SW480 (cell line): ENCODE measurements around the gene KPNA6.

Source experiments
- DNase-seq: peaks from one replicate; pipeline ENCODE4 v3.0.0-alpha.2; 2016; ENCODE audit warnings: low spot score

KPNA6 gene

DNA sequence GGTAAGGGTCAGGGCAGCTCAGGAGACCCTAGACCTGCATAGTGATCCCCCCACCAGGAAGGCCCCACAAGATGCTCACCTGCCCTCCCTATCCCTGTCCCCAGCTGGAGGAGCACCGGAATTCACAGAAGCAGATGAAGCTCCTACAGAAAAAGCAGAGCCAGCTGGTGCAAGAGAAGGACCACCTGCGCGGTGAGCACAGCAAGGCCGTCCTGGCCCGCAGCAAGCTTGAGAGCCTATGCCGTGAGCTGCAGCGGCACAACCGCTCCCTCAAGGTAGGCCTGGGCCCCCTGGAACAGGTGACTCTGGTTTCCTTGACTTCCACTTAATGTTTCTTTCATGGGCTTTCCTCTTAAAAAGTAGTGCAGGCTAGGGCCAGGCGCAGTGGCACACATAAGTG, 80.0 kb downstream of the KPNA6 start:
- DNase-seq = no peak

DNA sequence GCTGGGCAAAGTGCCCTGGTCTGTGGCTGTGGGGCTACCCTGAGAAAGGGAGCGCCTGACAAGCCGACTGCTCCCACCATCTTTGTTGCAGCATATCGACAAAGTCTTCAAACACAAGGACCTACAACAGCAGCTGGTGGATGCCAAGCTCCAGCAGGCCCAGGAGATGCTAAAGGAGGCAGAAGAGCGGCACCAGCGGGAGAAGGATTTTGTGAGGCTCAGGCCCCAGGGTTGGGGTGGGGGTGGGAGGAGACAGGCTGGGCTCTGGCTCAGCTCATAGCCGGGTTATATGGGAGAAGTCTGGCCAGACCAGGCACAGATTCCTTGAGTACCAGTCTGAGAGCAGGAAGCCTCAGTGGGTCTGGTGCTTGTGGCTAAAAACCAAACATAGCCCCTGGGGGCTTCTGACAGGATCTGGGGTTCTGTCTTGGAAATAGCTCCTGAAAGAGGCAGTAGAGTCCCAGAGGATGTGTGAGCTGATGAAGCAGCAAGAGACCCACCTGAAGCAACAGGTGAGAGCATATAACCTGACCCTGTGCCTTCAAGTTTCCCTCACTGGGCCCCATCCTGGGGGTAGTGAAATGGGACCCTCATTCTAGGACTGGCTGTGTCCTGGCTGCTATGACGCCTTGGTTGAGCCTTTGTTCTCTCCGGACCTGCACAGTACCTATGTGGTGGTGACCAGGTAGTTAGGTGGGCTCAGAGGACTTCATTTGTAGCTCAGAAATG, 84.5 kb downstream of the KPNA6 start:
- DNase-seq = no peak

DNA sequence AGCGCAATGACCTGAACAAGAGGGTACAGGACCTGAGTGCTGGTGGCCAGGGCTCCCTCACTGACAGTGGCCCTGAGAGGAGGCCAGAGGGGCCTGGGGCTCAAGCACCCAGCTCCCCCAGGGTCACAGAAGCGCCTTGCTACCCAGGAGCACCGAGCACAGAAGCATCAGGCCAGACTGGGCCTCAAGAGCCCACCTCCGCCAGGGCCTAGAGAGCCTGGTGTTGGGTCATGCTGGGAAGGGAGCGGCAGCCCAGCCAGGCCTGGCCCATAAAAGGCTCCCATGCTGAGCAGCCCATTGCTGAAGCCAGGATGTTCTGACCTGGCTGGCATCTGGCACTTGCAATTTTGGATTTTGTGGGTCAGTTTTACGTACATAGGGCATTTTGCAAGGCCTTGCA, 87.1 kb downstream of the KPNA6 start:
- no peak for DNase-seq

DNA sequence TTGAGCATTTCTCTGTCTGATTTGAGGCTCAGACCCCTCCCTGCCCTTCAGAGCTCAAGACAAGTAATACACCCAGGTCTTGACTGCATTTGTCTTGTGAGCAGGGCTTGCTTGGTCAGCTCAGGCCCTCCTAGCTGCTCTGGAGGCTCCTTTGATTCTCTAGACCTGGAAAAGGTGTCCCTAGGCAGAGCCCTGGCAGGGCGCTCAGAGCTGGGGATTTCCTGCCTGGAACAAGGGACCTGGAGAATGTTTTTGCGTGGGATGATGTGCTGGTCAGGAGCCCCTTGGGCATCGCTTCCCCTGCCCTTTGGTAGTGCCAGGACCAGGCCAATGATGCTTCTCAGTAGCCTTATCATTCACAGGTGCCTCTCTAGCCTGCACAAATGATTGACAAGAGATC, 87.7 kb downstream of the KPNA6 start:
- no peak for DNase-seq

DNA sequence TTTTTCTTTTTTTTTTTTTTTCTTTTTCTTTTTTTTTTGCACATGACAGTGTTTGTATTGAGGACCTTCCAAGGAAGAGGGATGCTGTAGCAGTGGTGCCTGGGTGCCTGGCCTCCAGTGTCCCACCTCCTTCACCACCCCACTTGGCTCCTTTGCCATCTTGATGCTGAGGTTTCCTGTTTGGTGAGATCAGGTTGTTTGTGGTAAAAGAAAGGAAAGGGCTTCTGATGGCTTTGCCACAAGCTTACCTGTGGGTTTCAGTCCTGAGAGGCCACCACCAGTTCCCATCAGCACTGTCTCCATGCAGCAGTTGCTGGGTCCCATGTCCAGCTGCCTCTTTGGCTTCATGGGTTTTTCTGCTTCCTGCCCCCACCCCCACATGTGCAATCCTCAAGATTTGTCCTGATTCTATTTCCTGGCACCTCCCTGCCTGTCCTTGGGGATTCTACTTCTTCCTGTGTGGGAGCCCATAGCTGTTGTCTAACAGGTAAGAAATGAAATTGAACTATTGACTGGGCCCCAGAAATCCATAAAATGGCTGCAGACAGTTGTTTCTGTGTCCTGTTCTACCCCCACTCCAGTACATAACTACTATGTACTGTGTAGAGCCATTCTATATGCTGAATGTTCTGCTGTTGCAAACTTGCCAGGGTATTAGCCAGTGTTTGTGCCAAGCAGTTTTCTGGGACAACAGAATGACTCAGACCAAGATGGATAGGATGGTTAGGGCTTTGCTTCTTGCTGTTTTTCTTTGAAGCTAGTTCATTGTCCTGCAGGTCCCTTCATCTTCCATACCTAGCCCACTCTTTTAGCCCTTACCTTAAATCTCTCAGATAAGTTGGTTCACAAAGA, 88.3 kb downstream of the KPNA6 start:
- no peak for DNase-seq

DNA sequence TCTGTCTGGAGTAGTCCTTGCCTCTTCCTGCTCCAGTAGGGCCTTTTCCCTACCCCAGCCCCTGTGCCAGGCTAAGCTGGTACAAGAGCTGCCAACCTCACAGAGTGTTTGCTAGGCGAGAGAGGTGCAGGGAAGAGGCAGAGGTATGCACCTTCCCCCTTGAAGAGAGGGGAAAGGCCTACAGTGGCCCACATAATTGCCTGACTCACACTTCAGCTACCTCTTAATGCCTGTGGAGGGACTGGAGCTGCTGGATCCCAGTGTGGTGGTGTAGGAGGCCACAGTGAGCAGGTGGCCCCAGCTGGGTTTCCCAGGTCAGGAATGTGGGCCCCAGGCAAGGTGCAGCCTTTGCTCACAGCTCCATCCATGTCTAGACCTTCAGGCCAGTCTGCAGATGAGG, 89.2 kb downstream of the KPNA6 start:
- DNase-seq = no peak

DNA sequence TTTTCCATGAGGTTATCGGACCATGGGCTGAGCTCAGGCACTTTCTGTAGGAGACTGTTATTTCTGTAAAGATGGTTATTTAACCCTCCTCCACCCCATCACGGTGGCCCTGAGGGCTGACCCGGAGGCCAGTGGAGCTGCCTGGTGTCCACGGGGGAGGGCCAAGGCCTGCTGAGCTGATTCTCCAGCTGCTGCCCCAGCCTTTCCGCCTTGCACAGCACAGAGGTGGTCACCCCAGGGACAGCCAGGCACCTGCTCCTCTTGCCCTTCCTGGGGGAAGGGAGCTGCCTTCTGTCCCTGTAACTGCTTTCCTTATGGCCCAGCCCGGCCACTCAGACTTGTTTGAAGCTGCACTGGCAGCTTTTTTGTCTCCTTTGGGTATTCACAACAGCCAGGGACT, 90.0 kb downstream of the KPNA6 start:
- DNase-seq = no peak

DNA sequence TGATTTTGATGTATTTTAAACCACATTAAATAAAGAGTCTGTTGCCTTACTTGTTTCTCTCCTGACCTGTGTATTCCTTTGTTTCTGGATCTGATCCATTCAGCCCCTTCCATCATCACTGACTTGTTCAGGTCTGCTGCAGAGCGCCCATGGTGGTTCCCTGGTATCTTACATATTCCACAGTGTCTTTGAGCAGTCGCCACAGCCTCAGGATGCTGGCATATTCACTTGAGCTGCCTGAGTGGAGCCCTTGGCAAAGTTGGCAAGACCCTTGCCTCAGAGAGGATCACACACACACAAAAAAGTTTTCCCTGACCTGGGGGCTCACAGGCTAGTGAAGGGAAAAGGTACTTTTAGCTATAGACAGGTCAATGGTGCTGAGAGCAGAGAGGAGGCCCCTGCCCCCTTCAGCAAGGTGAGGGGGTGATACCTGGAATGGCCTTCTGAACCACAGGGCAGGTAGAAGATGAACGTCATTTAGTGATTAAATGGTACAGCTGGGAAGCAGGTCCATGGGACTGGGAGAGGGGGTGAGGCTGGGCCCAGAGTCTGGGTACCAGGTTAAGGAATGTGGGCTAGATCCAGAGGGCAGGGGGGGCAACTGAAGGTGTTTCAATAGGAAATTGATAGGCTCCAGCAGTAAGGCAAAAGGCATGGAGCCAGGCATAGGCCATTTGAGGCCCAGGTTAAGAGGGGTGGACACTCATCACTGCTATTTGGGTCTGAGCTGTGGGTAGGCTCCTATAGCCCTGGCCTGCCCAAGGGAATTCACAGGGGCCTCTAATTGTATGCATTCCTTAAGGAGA, 90.6 kb downstream of the KPNA6 start:
- no peak for DNase-seq

DNA sequence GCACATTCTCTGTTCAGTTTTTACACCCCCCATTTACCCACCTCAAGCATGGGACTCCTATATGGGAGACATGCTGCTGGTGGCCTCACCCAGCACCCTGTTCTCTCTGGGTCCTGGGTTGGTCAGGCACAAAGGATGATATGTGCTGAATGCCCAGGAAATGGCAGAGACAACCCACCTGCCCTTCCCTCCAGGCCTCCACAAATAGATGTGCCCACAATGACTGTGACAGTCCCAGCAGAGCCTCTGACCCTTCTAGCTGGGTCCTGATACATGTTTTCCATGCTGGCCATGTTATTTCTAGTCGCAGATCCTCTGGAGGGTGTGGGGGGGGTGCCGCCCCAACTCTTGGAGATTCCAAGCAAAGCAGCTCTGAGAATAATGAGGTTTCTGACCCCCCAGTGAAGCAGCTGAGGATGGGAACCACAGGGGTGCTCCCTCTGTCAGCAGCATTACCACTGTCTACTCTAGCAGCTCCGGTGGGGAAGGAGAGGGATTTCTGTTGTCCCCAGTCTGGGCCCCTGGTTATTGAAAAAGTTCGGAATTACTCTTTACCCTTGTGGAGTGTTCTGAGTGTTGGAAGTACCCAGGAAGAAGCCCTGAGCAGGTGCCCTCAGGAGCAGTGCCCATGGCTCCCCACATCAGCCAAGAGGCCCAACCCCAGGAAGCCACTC, 91.3 kb downstream of the KPNA6 start:
- DNase-seq = no peak

DNA sequence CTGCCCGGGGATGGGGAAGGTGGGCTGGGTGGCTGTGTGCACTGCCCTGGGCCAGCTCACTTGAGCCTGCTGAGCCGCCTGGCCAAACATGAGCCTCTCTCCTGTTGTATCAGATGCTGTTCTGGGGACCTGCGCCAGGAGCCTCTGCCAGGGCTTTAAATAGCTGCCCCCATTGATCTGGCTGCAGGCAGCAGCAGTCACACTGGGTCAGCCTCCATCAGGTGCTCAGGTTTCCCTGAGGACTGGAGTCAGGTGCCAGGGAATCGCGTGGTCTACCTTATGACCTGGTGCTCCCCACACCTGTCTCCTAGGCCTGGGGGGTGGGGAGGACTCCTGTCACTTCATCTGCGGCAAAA, 91.8 kb downstream of the KPNA6 start:
- no peak for DNase-seq

DNA sequence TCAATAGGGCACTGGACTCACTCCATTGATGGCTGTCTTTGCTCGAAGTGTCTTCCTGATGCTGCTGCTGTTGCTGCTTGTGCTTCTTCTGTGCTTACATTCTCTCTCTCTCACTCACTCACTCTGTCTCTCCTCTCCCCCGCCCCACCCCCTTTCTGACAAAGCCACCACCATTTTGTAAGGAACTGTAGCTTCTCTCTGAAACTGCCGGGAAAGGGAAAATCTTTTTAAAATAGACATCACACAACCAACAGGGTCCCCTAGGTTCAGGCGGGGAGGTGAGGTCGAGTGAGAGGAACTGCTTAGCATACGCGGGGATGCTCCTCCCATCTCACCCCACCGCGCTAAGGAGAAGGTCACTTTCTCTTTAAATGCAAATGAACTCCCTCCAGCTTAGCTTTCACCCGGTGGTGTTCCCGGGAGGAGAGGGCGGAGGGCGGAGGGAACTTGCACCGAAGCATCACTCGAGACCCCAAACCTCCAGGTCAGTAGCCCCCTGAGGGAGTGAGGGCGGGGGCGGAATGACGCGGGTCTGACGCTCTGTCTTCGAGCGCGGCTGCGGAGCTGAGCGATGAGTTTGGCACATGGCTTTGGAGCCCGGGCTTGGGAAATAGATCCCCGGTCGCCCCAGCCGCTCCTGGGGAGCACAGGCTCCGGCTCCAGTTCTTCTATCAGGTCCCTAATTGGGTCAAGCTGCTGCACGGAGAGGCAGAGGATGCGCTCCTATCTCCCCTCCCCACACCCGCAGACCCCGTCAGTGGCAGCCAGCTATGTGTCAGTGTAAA, 92.6 kb downstream of the KPNA6 start, which contains the start of gene CCDC28B:
Gene CCDC28B (plus strand): TSS at position 370 of the 785 bp plus-strand sequence. CDS start 1,341 bp downstream, outside the sequence.
- DNase-seq = peak; percentile 56

DNA sequence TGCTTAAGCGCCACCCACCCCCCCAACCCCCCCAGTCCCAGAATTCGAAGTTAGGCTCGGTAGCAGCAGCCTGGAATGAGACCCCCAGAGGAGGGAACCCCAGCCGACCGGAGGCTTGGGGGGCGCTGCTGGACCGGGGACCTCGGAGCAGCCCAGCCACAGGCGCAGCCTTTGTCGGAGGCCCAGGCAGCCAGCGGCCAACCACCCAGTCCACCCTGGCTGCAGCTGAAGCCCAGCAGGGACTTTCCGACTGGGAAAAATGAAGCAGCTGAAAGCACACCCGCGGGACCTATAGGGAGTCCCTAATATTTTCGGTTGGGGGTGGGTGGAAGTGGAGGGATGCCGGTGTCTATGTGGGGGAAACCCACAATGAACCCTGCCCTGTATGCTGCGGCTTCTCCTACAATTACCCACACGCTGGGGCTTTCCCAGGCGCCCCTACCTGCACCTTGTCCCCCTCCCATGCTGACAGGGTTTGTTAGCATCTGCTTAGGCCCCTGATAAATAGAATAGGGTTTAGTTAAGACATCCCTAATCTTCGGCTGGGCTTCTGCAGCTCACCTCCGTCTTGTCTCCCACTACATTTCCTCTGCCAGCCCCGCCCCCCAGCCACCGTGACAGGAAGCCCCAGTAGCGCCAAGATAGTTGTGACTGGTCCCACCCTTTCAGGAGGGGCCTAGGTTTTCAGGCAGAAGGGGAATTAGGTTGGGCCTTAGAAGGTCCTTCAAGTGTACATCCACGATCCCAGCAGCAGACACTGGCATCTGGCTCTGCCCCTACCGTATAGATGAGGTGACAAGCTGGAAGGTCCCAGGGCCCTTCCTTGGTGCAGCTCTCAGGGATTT, 93.4 kb downstream of the KPNA6 start:
- peak; percentile 36 for DNase-seq

DNA sequence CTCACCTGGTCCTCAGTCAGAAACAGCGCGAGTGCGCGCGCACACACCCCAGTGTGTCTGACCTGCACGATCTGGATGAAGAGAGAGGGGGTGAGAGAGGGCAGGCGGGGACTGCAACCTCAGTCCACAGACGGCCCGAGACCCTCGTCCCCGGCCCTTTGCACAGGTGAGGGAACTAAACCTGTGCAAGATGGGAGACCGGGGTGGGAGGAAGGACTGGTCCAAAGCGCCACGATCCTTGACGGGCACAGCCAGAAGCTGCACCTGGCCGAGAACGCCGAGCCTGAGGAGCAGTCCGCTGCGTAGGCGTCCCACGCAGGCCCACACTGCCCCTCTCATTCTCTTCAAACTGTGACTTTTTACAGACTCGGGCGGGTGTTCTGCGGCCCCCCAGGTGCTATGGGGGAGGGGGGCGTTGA, 97.1 kb downstream of the KPNA6 start:
- DNase-seq = no peak

DNA sequence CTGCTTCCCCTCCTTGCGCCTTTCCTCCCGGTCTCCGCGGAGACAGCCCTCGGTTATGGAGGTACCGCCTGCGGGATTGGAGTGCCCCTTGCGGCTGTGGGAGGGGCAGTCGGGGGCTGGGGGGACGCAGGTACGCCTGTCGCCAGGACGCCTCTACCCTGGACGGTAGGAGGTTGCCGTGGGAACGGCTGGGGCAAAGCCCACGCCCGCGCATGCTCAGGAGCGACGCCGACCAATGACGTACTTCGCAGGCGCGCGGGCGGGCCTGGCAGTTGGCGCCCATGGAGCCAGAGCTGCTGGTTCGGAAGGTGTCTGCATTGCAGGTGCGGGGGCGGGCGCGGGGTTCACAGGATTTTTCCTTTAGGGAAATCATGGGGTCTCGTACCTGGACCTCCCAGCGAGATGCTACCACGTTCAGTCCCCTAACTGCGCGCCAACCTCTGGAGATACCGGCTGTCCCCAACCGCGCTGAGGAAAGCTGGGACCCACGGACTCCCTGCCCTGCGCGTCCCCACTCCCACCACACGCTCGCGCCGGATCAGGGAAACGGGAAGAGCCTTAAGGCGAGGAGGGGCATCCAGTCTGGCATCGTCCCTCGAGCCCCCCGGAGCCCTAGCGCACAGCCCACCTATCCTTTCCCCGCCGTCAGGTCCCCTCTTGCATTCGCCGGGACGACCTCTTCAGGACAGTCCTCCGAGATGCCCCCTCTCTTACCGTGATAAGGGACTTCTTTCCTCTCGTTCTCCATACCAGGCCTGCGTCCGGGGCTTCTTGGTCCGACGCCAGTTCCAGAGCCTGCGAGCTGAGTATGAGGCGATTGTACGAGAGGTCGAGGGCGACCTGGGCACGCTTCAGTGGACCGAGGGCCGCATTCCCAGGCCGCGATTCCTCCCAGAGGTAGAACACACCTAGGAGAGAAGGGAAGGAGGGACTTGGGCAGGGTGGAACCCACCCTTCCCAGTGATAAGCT, 97.8 kb downstream of the KPNA6 start, which contains the start of gene IQCC:
Gene IQCC (plus strand): TSS at position 271 of the 970 bp plus-strand sequence. CDS start 11 bp downstream, at position 282.
- peak; percentile 86 for DNase-seq

DNA sequence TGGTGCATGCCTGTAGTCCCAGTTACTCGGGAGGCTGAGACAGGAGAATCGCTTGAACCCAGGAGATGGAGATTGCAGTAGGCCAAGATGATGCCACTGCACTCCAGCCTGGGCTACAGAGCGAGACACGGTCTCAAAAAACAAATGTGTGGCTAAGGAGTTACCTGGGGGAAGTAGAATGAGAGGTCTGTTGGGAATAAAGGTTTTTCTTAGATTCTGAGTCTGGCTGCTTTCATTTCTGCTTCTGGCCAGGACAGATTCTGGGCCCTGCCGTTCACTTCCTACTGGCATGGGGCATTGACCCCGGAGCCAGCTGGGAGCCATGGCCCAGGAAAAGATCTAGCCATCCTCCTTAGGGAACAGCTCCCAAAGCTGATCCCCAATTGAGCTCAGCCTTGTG, 100.6 kb downstream of the KPNA6 start:
- no peak for DNase-seq

DNA sequence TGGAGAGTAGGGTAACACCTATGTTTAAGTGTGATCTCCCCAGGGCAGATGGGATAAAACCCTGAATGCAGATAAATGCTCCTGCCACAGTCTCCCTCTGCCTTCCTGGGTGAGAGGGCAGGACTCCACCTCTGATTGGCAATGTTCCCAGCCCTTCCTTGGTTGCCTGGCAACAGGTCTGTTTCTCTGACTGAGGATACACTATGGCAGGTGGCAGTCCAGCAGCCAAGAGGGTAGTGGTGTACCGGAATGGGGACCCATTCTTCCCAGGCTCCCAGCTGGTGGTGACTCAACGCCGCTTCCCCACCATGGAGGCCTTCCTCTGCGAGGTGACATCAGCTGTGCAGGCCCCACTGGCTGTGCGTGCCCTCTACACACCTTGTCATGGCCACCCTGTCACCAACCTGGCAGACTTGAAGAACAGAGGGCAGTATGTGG, 101.1 kb downstream of the KPNA6 start, which contains the start of gene DCDC2B:
Gene DCDC2B (plus strand): TSS at position 199 of the 438 bp plus-strand sequence. CDS start 5 bp downstream, at position 204.
- DNase-seq = peak; percentile 64

DNA sequence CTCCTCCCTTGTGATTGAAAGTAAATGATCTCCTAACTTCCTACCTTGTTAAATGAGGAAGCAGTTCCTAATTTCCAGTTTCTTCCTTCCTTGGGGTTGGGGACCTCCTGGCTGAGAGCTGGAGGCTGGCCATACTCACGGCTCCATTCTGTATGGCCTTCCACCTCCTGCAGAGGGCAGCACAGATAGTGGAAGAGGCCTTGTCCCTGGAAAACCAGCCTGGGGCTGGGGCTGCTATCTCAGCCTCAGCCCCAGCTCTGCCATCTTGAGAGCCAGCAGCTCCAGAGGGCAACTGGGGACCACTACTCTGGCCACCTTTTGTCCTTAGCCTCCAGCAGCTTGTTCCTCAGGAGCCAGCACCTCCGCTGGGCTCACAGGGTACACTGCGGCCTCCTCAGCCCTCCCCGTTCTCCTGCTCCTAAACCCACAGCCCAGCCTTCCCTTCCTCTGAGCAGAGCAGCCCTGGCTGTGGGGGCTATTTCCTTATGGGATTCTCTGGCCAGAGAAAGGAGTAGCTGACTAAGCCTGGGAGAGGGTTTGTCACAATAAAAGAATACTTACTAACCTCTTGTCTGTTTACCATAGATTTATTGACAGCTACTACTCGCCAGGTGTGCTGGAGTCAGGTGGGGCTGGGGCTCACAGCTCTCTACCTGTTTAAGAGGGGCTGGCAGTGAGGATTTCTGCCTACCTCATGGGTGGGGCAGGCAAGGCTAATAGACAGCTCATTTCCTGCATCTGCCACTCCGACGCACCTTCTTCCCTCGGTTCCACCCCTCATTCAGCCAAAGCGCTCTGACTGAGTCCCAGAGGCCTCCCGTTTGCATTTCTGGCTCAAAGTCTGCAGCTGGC, 108.0 kb downstream of the KPNA6 start:
- peak; percentile 48 for DNase-seq

DNA sequence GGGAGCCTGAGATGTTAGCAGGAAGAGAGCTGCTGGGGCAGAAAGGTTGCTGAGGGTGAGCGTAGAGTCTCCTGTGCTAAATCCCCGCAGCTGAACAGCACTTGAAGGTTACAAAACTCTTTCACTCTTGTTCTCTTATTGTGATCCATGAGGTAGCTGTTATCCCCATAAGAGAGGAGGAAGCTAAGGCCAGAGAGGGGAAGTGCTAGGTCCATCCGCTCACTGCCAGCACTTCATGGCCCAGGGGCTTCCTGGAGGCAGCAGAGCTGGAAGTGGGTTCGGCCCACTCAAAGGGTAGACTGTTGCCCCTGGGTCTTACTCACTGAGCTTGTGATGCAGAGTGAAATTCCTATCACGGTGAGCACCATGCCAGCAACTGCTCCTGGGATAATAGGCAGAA, 108.7 kb downstream of the KPNA6 start:
- DNase-seq = no peak
